Measurements from ENCODE around the gene IGFBP7. TPM values are rescaled to one million over a fixed set of nuclear protein-coding genes. Genes with fewer than 3 reads are reported as not detected.

Gene IGFBP7
- total and polyA plus RNA-seq, 4 donors = 60.5 to 216 (median 205) TPM

GRCh38 chr4:57102050-57102624 is 8.0 kb downstream of the IGFBP7 start:
- H3K4me1 ChIP-seq (ENCODE audit: control insufficient read depth in 4 of 4, insufficient read depth in 4 of 4, low read length in 3 of 4) = no peaks in the 10 kb centered on the region
- DNase-seq (ENCODE audit: low spot score) = no peak
- no peaks in the 10 kb centered on the region for H3K27me3 ChIP-seq (ENCODE audit: control insufficient read depth in 4 of 4, insufficient read depth in 4 of 4, low read length in 3 of 4)
- peak; percentile 22 for TF ChIP-seq REST (IDR thresholded peaks at IDR 0.05)
- TF ChIP-seq RXRA (IDR thresholded peaks at IDR 0.05) = peak; percentile 45 to 54
- TF ChIP-seq NR2F2 (IDR thresholded peaks at IDR 0.05) = peak; percentile 71
- TF ChIP-seq SP1 (IDR thresholded peaks at IDR 0.05) = no peak
- peak in 1 of 2 donors; percentile 10 for TF ChIP-seq RAD21 (IDR thresholded peaks at IDR 0.05)
- no peak for TF ChIP-seq CTCF (IDR thresholded peaks at IDR 0.05; ENCODE audit: low read depth, low read length, missing input control)
- TF ChIP-seq YY1 (IDR thresholded peaks at IDR 0.05) = peak; percentile 20
- TF ChIP-seq GABPA (IDR thresholded peaks at IDR 0.05 in 1 of 2, conservative IDR thresholded peaks at IDR 0.05 in 1 of 2) = no peak
- H3K36me3 ChIP-seq (ENCODE audit: control insufficient read depth in 4 of 4, insufficient read depth in 3 of 4, low read depth in 1 of 4, low read length in 3 of 4) = no peaks in the 10 kb centered on the region
- no peak overlapping the region for H3K4me3 ChIP-seq (ENCODE audit: low read depth in 1 of 3, low read length in 3 of 3)
- H3K27ac ChIP-seq (ENCODE audit: low read depth in 1 of 2, low read length in 2 of 2) = peak overlapping the region; percentile 51 to 69
- 52% methylated on average over 4 of the region's 4 CpGs for WGBS
- no peaks in the 10 kb centered on the region for H3K9me3 ChIP-seq (ENCODE audit: control insufficient read depth in 4 of 4, low read length in 3 of 4)
- H3K9ac ChIP-seq (ENCODE audit: low read depth in 1 of 2, low read length in 2 of 2) = no peak overlapping the region

- 64% methylated on average over 4 of the region's 4 CpGs for WGBS
- TF ChIP-seq JUND (IDR thresholded peaks at IDR 0.05) (no peak), RAD21 (IDR thresholded peaks at IDR 0.05) (no peak), FOXA1 (IDR thresholded peaks at IDR 0.05) (no peak), ATF3 (IDR thresholded peaks at IDR 0.05) (no peak)
- no peaks in the 10 kb centered on the region for H3K36me3 ChIP-seq (ENCODE audit: control insufficient read depth in 4 of 4, insufficient read depth in 3 of 4, low read depth in 1 of 4, low read length in 3 of 4)
- DNase-seq (ENCODE audit: low spot score) = no peak
- H3K4me3 ChIP-seq (ENCODE audit: low read depth in 1 of 3, low read length in 3 of 3) = no peak overlapping the region
- H3K27ac ChIP-seq (ENCODE audit: low read depth in 1 of 2, low read length in 2 of 2) = no peak overlapping the region
- H3K27me3 ChIP-seq (ENCODE audit: control insufficient read depth in 4 of 4, insufficient read depth in 4 of 4, low read length in 3 of 4) = no peaks in the 10 kb centered on the region
- peak overlapping the region in 1 of 2 donors; percentile 14 for H3K9ac ChIP-seq (ENCODE audit: low read depth in 1 of 2, low read length in 2 of 2)
- no peaks in the 10 kb centered on the region for H3K9me3 ChIP-seq (ENCODE audit: control insufficient read depth in 4 of 4, low read length in 3 of 4)
- H3K4me1 ChIP-seq (ENCODE audit: control insufficient read depth in 4 of 4, insufficient read depth in 4 of 4, low read length in 3 of 4) = no peaks in the 10 kb centered on the region
These were observed 9.1 kb downstream of the IGFBP7 start for GRCh38 chr4:57100979-57101651.

GRCh38 chr4:57099363-57099762 is 10.8 kb downstream of the IGFBP7 start:
- H3K4me1 ChIP-seq (ENCODE audit: control insufficient read depth in 4 of 4, insufficient read depth in 4 of 4, low read length in 3 of 4) = no peaks in the 10 kb centered on the region
- H3K4me3 ChIP-seq (ENCODE audit: low read depth in 1 of 3, low read length in 3 of 3) = no peak overlapping the region
- no peak overlapping the region for H3K27ac ChIP-seq (ENCODE audit: low read depth in 1 of 2, low read length in 2 of 2)
- no peaks in the 10 kb centered on the region for H3K9me3 ChIP-seq (ENCODE audit: control insufficient read depth in 4 of 4, low read length in 3 of 4)
- no peaks in the 10 kb centered on the region for H3K27me3 ChIP-seq (ENCODE audit: control insufficient read depth in 4 of 4, insufficient read depth in 4 of 4, low read length in 3 of 4)
- WGBS = 45% methylated on average over 2 of the region's 2 CpGs
- DNase-seq (ENCODE audit: low spot score) = no peak
- H3K36me3 ChIP-seq (ENCODE audit: control insufficient read depth in 4 of 4, insufficient read depth in 3 of 4, low read depth in 1 of 4, low read length in 3 of 4) = no peaks in the 10 kb centered on the region
- no peak overlapping the region for H3K9ac ChIP-seq (ENCODE audit: low read depth in 1 of 2, low read length in 2 of 2)
- no peak for TF ChIP-seq YY1 (IDR thresholded peaks at IDR 0.05)
- no peak for TF ChIP-seq ZBTB33 (IDR thresholded peaks at IDR 0.05)
- no peak for TF ChIP-seq SP1 (IDR thresholded peaks at IDR 0.05)
- no peak for TF ChIP-seq REST (IDR thresholded peaks at IDR 0.05)
- no peak for TF ChIP-seq HNF4A (conservative IDR thresholded peaks at IDR 0.05)
- no peak for TF ChIP-seq FOXA2 (IDR thresholded peaks at IDR 0.05)
- no peak for TF ChIP-seq JUND (IDR thresholded peaks at IDR 0.05)
- no peak for TF ChIP-seq HNF4G (IDR thresholded peaks at IDR 0.05)

All from liver (tissue), 9 donors.